GM10248 (cell line): Measurements from ENCODE around the gene VDAC2.
"Not testable (repeated sequence)": the region's sequence is repeated elsewhere in the genome, so short reads cannot be mapped to it uniquely, and the experiment has no call there.

Source experiments
- CTCF ChIA-PET: fragments of 300-600 bp; sonication (Branson Sonifier 250); formaldehyde crosslinking; extraction: SDS; loops from one replicate; lab custom pipeline; 2021; ENCODE audit warnings: antibody characterized with exemption; lab: Yijun Ruan, JAX
- POLR2A ChIA-PET: fragments of 350-650 bp; sonication (Branson Sonifier 250); formaldehyde crosslinking; extraction: SDS; loops from one replicate; lab custom pipeline; 2020; ENCODE audit warnings: antibody characterized with exemption; lab: Yijun Ruan, JAX
- DNase-seq: peaks from one replicate; pipeline ENCODE4 v3.0.0; 2012; ENCODE audit errors: extremely low spot score
- CTCF ChIP-seq: IDR thresholded peaks from 2 replicates; pipeline ENCODE4 v1.5.1; 2012; ENCODE audit warnings: mild to moderate bottlenecking, low read depth; ENCODE audit errors: extremely low read depth, missing control alignments, control extremely low read depth

VDAC2 gene

GRCh38 chr10:75197906-75198305 lies 12.7 kb upstream of the VDAC2 start:
- no peak for DNase-seq
- CTCF ChIA-PET: interaction anchor here (0.8 to 2.7 kb wide), 10 partner anchors 10 to 1318 kb away, joined by 3 to 11 read pairs (median 4); partner anchors contain the start of gene COMTD1
- POLR2A ChIA-PET: no interaction called here
- no peak for TF ChIP-seq CTCF

- DNase-seq, POLR2A ChIA-PET: not testable (repeated sequence)
- CTCF ChIA-PET: interaction anchor here (0.9 to 3.2 kb wide), 7 partner anchors 10 to 35 kb away, joined by 3 to 8 read pairs (median 5); partner anchors contain the start of gene COMTD1
These were observed 10.6 kb upstream of the VDAC2 start for GRCh38 chr10:75199949-75200348.

GRCh38 chr10:75201793-75202307 lies 8.7 kb upstream of the VDAC2 start:
- ChIA-PET CTCF (interaction anchor here (3.2 kb wide), 1 partner anchor 11 kb away, joined by 8 read pairs; no protein-coding TSS in a partner anchor), POLR2A (no interaction called here)

GRCh38 chr10:75202321-75203045 lies 8.1 kb upstream of the VDAC2 start:
- TF ChIP-seq CTCF: no peak
- POLR2A ChIA-PET: no interaction called here
- CTCF ChIA-PET: interaction anchor here (3.2 kb wide), 1 partner anchor 12 kb away, joined by 8 read pairs; no protein-coding TSS in a partner anchor
- no peak for DNase-seq

More at GRCh38 chr10:75201793-75202307, 8.7 kb upstream of the VDAC2 start:
- no peak for DNase-seq
- TF ChIP-seq CTCF: no peak

- DNase-seq, POLR2A ChIA-PET: not testable (repeated sequence)
- CTCF ChIA-PET: interaction anchor here (0.9 to 3.8 kb wide), 4 partner anchors 8 to 25 kb away, joined by 3 to 22 read pairs (median 4); no protein-coding TSS in a partner anchor
These were observed 7.5 kb upstream of the VDAC2 start for GRCh38 chr10:75203046-75203620.

GRCh38 chr10:75203724-75204123 lies 6.9 kb upstream of the VDAC2 start:
- DNase-seq: no peak
- POLR2A ChIA-PET: no interaction called here
- CTCF ChIA-PET: interaction anchor here (0.9 to 3.8 kb wide), 4 partner anchors 8 to 24 kb away, joined by 3 to 22 read pairs (median 4); no protein-coding TSS in a partner anchor
- TF ChIP-seq CTCF: no peak

- no peak for TF ChIP-seq CTCF
- POLR2A ChIA-PET: no interaction called here
- CTCF ChIA-PET: interaction anchor here (1.1 to 3.8 kb wide), 6 partner anchors 11 to 44 kb away, joined by 3 to 22 read pairs (median 6); partner anchors contain the start of gene COMTD1
- DNase-seq: no peak
These were observed 4.7 kb upstream of the VDAC2 start for GRCh38 chr10:75205908-75206307.

- CTCF ChIA-PET: interaction anchor here (0.9 to 3.8 kb wide), 4 partner anchors 18 to 1327 kb away, joined by 3 to 22 read pairs (median 6); partner anchors contain the start of gene COMTD1
- POLR2A ChIA-PET: not testable (repeated sequence)
These were observed 4.0 kb upstream of the VDAC2 start for GRCh38 chr10:75206638-75207037.

More at GRCh38 chr10:75206638-75207037, 4.0 kb upstream of the VDAC2 start:
- not testable (repeated sequence) for DNase-seq
